ENCODE data around the gene SEMA6D.

- TF ChIP-seq POLR2A (IDR thresholded peaks at IDR 0.05; ENCODE audit: low read depth, low read length) (no peak), POU2F2 (IDR thresholded peaks at IDR 0.05; ENCODE audit: low read depth, low read length) (no peak), SPI1 (IDR thresholded peaks at IDR 0.05; ENCODE audit: low read depth, low read length) (no peak), TAF1 (IDR thresholded peaks at IDR 0.05; ENCODE audit: low read depth, low read length) (no peak), POLR2AphosphoS5 (IDR thresholded peaks at IDR 0.05; ENCODE audit: low read depth, low read length) (no peak), PAX5 (IDR thresholded peaks at IDR 0.05; ENCODE audit: insufficient read depth, low read length, severe bottlenecking) (no peak)
Measured at GRCh38 chr15:47786371-47786770, 69.1 kb downstream of the SEMA6D start.

All from GM12891 (cell line).